ENCODE data around the gene LCE1A.

GRCh38 chr1:152871731-152872126, 44.5 kb downstream of the LCE1A start:
- TF ChIP-seq REST (IDR thresholded peaks at IDR 0.05; ENCODE audit: insufficient read depth in 1 of 2, low read depth in 2 of 2, low read length in 2 of 2): no peak
- no peak for TF ChIP-seq POLR2AphosphoS5 (IDR thresholded peaks at IDR 0.05; ENCODE audit: low read depth, low read length)
